Gastrocnemius medialis (tissue), 4 donors: ENCODE data around the gene FMOD.

Experiments used
- POLR2A ChIP-seq, 2 donors: fragments of 450-650 bp; IDR thresholded peaks; one replicate each; pipeline ENCODE4 v1.6.1; 2017; ENCODE audit warnings: antibody characterized with exemption in 2 of 2, mild to moderate bottlenecking in 2 of 2, moderate library complexity in 2 of 2
- TF ChIP-seq, protein P1 (sequence below), 5 experiments: fragments of 450-650 bp in 3 of 5; fragments of 200-600 bp in 2 of 5; sonication (generic) in 2 of 5; IDR thresholded peaks in 4 of 5; conservative IDR thresholded peaks in 1 of 5; 1 replicate in 4 of 5; 2 replicates in 1 of 5; pipeline ENCODE4 v1.5.1; 2016 to 2019; ENCODE audit warnings: antibody characterized with exemption in 5 of 5, mild to moderate bottlenecking in 3 of 5, moderate library complexity in 3 of 5

DNA sequence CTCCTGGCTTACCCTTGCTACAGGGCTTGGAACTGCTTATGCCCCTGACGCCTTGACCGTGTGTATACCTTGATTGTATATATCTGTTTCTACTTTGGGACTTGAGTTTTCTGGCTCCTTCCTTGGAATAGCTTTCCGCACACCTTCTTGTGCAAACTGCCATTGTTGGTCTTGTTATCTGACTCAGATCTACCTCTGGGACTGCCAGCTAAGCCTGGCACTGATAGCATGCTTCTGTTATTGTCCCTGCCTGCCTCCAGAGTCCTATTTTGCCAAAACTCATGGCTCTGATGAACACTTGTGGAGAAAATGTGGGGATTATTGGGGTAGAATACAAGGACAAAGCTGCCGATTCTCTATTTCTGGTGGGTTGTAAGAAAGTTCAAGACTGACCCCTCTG is 15.4 kb downstream of the FMOD start:
- TF ChIP-seq POLR2A (IDR thresholded peaks at IDR 0.05) = no peak
- TF ChIP-seq, protein P1, sequence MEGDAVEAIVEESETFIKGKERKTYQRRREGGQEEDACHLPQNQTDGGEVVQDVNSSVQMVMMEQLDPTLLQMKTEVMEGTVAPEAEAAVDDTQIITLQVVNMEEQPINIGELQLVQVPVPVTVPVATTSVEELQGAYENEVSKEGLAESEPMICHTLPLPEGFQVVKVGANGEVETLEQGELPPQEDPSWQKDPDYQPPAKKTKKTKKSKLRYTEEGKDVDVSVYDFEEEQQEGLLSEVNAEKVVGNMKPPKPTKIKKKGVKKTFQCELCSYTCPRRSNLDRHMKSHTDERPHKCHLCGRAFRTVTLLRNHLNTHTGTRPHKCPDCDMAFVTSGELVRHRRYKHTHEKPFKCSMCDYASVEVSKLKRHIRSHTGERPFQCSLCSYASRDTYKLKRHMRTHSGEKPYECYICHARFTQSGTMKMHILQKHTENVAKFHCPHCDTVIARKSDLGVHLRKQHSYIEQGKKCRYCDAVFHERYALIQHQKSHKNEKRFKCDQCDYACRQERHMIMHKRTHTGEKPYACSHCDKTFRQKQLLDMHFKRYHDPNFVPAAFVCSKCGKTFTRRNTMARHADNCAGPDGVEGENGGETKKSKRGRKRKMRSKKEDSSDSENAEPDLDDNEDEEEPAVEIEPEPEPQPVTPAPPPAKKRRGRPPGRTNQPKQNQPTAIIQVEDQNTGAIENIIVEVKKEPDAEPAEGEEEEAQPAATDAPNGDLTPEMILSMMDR (IDR thresholded peaks at IDR 0.05 in 4 of 5, conservative IDR thresholded peaks at IDR 0.05 in 1 of 5) = no peak
